ENCODE data around the gene CBX7.

Gene CBX7

DNA sequence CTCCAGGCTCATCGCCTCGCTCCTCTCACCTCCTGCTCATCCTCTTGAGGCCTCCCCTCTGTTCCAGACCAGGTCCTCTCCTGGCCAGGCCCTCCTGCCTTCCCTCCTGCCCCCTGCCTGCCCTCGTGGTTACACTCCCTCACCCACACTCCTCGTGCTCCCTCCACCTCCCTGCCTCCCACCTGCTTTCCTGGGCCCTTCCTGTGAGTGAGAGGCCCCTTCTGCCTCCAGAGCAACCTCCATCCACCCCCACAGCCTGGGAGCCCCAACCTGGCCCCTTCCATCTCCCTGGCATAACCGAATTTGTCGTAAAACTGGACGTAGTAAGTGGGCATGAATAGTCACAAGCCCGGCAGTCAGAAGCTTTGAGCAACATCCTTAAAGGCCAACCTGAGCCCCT, 70.9 kb downstream of the CBX7 start:
- no peak for DNase-seq (ENCODE audit: low read depth in 1 of 2, low spot score in 1 of 2)
- Histone ChIP-seq H3K4me3 (replicated peaks; ENCODE audit: insufficient read depth, low read length) (no peak overlapping the region), H3K27me3 (ENCODE audit: insufficient read depth, poor library complexity, severe bottlenecking) (peaks cover 4% of the 10 kb centered on the region), H3K27ac (replicated peaks) (no peak overlapping the region)
- TF ChIP-seq GABPA (IDR thresholded peaks at IDR 0.05; ENCODE audit: low read depth) (no peak), CTCF (IDR thresholded peaks at IDR 0.05; ENCODE audit: insufficient read depth, low read length) (no peak), REST (IDR thresholded peaks at IDR 0.05; ENCODE audit: insufficient replicate concordance, low read depth) (no peak), POLR2AphosphoS5 (IDR thresholded peaks at IDR 0.05; ENCODE audit: low read depth) (no peak), SPI1 (IDR thresholded peaks at IDR 0.05; ENCODE audit: borderline replicate concordance, low read depth) (no peak)

DNA sequence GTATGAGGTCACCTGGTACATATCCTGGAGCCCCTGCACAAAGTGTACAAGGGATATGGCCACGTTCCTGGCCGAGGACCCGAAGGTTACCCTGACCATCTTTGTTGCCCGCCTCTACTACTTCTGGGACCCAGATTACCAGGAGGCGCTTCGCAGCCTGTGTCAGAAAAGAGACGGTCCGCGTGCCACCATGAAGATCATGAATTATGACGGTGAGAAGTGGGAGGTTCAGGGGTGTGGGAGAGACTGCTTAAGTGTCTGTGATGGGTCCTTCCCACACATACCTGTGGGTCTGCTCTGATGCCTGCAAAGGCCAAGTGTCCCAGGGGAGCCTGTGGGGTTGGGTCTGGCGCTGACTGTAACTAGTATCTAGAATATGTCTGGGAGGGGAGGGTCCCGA, 71.5 kb downstream of the CBX7 start:
- Histone ChIP-seq H3K4me3 (replicated peaks; ENCODE audit: insufficient read depth, low read length) (no peak overlapping the region), H3K27ac (replicated peaks) (no peak overlapping the region), H3K27me3 (ENCODE audit: insufficient read depth, poor library complexity, severe bottlenecking) (peaks cover 4% of the 10 kb centered on the region)
- DNase-seq (ENCODE audit: low read depth in 1 of 2, low spot score in 1 of 2), result no peak
- TF ChIP-seq GABPA (IDR thresholded peaks at IDR 0.05; ENCODE audit: low read depth) (no peak), POLR2AphosphoS5 (IDR thresholded peaks at IDR 0.05; ENCODE audit: low read depth) (no peak), SPI1 (IDR thresholded peaks at IDR 0.05; ENCODE audit: borderline replicate concordance, low read depth) (no peak), CTCF (IDR thresholded peaks at IDR 0.05; ENCODE audit: insufficient read depth, low read length) (no peak), REST (IDR thresholded peaks at IDR 0.05; ENCODE audit: insufficient replicate concordance, low read depth) (no peak)

All from HL-60 (cell line).